Transverse colon (tissue), 3 donors: Measurements from ENCODE around the gene KCTD20.

ENCODE experiments used
- CTCF ChIP-seq, 5 experiments: fragments of 200-600 bp in 3 of 5; fragments of 450-650 bp in 2 of 5; sonication (generic) in 3 of 5; IDR thresholded peaks; 1 replicate in 2 of 5; 2 replicates in 3 of 5; pipeline ENCODE4 v1.5.1; 2016 to 2017; ENCODE audit warnings: antibody characterized with exemption in 5 of 5, inconsistent platforms in 3 of 5, mild to moderate bottlenecking in 2 of 5, moderate library complexity in 1 of 5
- EP300 ChIP-seq: sonication (generic); formaldehyde crosslinking; IDR thresholded peaks from one replicate; pipeline ENCODE4 v1.6.1; 2017; ENCODE audit warnings: antibody characterized with exemption, low read depth
- POLR2A ChIP-seq: fragments of 450-650 bp; IDR thresholded peaks from one replicate; pipeline ENCODE4 v1.6.1; 2016; ENCODE audit warnings: antibody characterized with exemption, mild to moderate bottlenecking, moderate library complexity

- no peak for TF ChIP-seq CTCF (IDR thresholded peaks at IDR 0.05)
- TF ChIP-seq POLR2A, result no peak
- no peak for TF ChIP-seq EP300
Observed at GRCh38 chr6:36510365-36510764, 67.6 kb downstream of the KCTD20 start.
